Lung (tissue), 12 donors: ENCODE results near the gene ABHD17C. TPM values are rescaled to one million over a fixed set of nuclear protein-coding genes. Genes with fewer than 3 reads are reported as not detected.
A peak's percentile ranks its signal among the peaks of the same experiment; 100 is the strongest.

ENCODE experiments used
- ATAC-seq: fragments of 200-7000 bp; cut with Tn5 transposase; one replicate; pipeline ENCODE4 v1.9.1; 2020; ENCODE audit warnings: moderate number of reproducible peaks; ENCODE audit not compliant: insufficient read depth, low FRiP score
- DNase-seq, 3 donors: peaks; one replicate each; pipeline ENCODE4 v3.0.0-alpha.2; 2013 to 2017
- H3K27ac ChIP-seq, 2 donors: one replicate each; pipeline ENCODE4 v1.5.1; 2013; ENCODE audit warnings: mild to moderate bottlenecking in 2 of 2, moderate library complexity in 2 of 2, control low read depth in 1 of 2, inconsistent platforms in 1 of 2, low read depth in 1 of 2, low read length in 1 of 2
- H3K27me3 ChIP-seq, 3 donors: one replicate each; pipeline ENCODE4 v1.5.1; 2013; ENCODE audit warnings: low read length in 2 of 3; ENCODE audit not compliant: control insufficient read depth in 3 of 3, insufficient read depth in 3 of 3
- H3K36me3 ChIP-seq, 4 donors: one replicate each; pipeline ENCODE4 v1.5.1; 2013; ENCODE audit warnings: low read length in 4 of 4, mild to moderate bottlenecking in 1 of 4, moderate library complexity in 1 of 4; ENCODE audit not compliant: control insufficient read depth in 4 of 4, insufficient read depth in 4 of 4
- H3K4me1 ChIP-seq, 5 donors: one replicate each; pipeline ENCODE4 v1.5.1; 2013; ENCODE audit warnings: low read length in 5 of 5, mild to moderate bottlenecking in 2 of 5, moderate library complexity in 1 of 5; ENCODE audit not compliant: control insufficient read depth in 5 of 5, insufficient read depth in 5 of 5
- H3K4me3 ChIP-seq: one replicate; pipeline ENCODE4 v1.5.1; 2013; ENCODE audit warnings: mild to moderate bottlenecking, control low read depth, moderate library complexity
- H3K9ac ChIP-seq, 2 donors: one replicate each; pipeline ENCODE4 v1.5.1; 2013; ENCODE audit warnings: low read length in 2 of 2, control low read depth in 1 of 2; ENCODE audit not compliant: insufficient read depth in 1 of 2
- H3K9me3 ChIP-seq, 4 donors: one replicate each; pipeline ENCODE4 v1.5.1; 2013; ENCODE audit warnings: low read length in 3 of 4, mild to moderate bottlenecking in 1 of 4, moderate library complexity in 1 of 4; ENCODE audit not compliant: control insufficient read depth in 4 of 4, insufficient read depth in 3 of 4
- CTCF ChIP-seq: IDR thresholded peaks from 2 replicates; pipeline ENCODE4 v1.5.1; 2012; ENCODE audit warnings: mild to moderate bottlenecking; ENCODE audit errors: control extremely low read depth, extremely low read depth
- WGBS, 2 donors: extraction: QIAGEN DNeasy Blood & Tissue Kit; methylation state at CpG; one replicate each; pipeline ENCODE4 v1.1.7; 2013; 5-methylcytosine and 5-hydroxymethylcytosine counted together
- polyA plus RNA-seq, 2 donors: library from polyadenylated mRNA; stranded (reverse); fragments of 200-250 nt; gene quantifications; one replicate each; pipeline ENCODE4 v1.2.1, GENCODE V29; 2013
- total RNA-seq, 2 donors: library from RNA; depleted of rRNA in 1 of 2; stranded (reverse); fragments of >200 nt in 1 of 2; gene quantifications; one replicate each; pipeline ENCODE4 v1.2.1, GENCODE V29; 2014 to 2021
- donor health status: control.
- donor health status: control.
- donor health status: Bipolar disorder and iron deficiency.
- donor health status: healthy.
- donor health status: DM: yes; HTN: yes; CAD: no.

The ABHD17C gene
- total and polyA plus RNA-seq, 4 donors = 15.2 to 23.7 (median 22.0) TPM

- DNase-seq = no peak
- no peak overlapping the region for H3K27ac ChIP-seq
- 53 to 78% methylated on average over 1 of the region's 1 CpG for WGBS, 2 donors
- peaks cover 0 to 4% (median 1%) of the 10 kb centered on the region in 4 donors for H3K36me3 ChIP-seq
- no peak overlapping the region for H3K4me3 ChIP-seq
- H3K9ac ChIP-seq = no peak overlapping the region
- no peak for TF ChIP-seq CTCF
- H3K9me3 ChIP-seq = no peaks in the 10 kb centered on the region
- H3K27me3 ChIP-seq = no peaks in the 10 kb centered on the region
- H3K4me1 ChIP-seq = peaks cover 0 to 25% (median 18%) of the 10 kb centered on the region in 5 donors
- no peak for ATAC-seq
Measured at GRCh38 chr15:80745888-80746287, 50.8 kb downstream of the ABHD17C start.

- Histone ChIP-seq H3K9ac (no peak overlapping the region), H3K27ac (peak overlapping the region in 1 of 2 donors; percentile 43), H3K4me1 (peaks cover 0 to 25% (median 17%) of the 10 kb centered on the region in 5 donors), H3K27me3 (no peaks in the 10 kb centered on the region), H3K9me3 (no peaks in the 10 kb centered on the region), H3K36me3 (peaks cover 0 to 8% (median 1%) of the 10 kb centered on the region in 4 donors), H3K4me3 (no peak overlapping the region)
- DNase-seq (peak; percentile 25 to 50 (median 32)), ATAC-seq (no peak)
- 68% methylated on average over 16 of the region's 16 CpGs for WGBS, 2 donors
- TF ChIP-seq CTCF = no peak
Measured at GRCh38 chr15:80747317-80748053, 52.4 kb downstream of the ABHD17C start.

- Histone ChIP-seq H3K9me3 (no peaks in the 10 kb centered on the region), H3K36me3 (peaks cover 2 to 10% (median 5%) of the 10 kb centered on the region in 4 donors), H3K4me1 (peaks cover 0 to 19% (median 7%) of the 10 kb centered on the region in 5 donors), H3K27me3 (no peaks in the 10 kb centered on the region), H3K9ac (no peak overlapping the region), H3K27ac (no peak overlapping the region), H3K4me3 (no peak overlapping the region)
- 86 to 89% methylated on average over 6 of the region's 6 CpGs for WGBS, 2 donors
- no peak for DNase-seq
- no peak for TF ChIP-seq CTCF
- no peak for ATAC-seq
Measured at GRCh38 chr15:80749589-80749988, 54.5 kb downstream of the ABHD17C start.
